HTR-8/SVneo (cell line): ENCODE measurements around the gene RIPK4.
"Not testable (repeated sequence)": the region's sequence is repeated elsewhere in the genome, so short reads cannot be mapped to it uniquely, and the experiment has no call there.

Experiments used
- DNase-seq: peaks from one replicate; pipeline ENCODE4 v3.0.0; 2011; ENCODE audit warnings: low spot score, mixed read lengths; ENCODE audit not compliant: insufficient read length
- FAIRE-seq: peaks from 2 replicates; lab custom pipeline; 2011; peaks lifted over from hg19 to GRCh38; lab: Jason Lieb, UNC

The RIPK4 gene

GRCh38 chr21:41796476-41797080, 29.7 kb upstream of the RIPK4 start:
- no peak for DNase-seq
- FAIRE-seq, result no peak

GRCh38 chr21:41795726-41796125, 28.9 kb upstream of the RIPK4 start:
- DNase-seq (no peak), FAIRE-seq (no peak)

- no peak for FAIRE-seq
Measured at GRCh38 chr21:41794600-41794999, 27.7 kb upstream of the RIPK4 start.

GRCh38 chr21:41792711-41793110, 25.9 kb upstream of the RIPK4 start:
- no peak for DNase-seq
- no peak for FAIRE-seq

More at GRCh38 chr21:41794600-41794999, 27.7 kb upstream of the RIPK4 start:
- no peak for DNase-seq

DNA sequence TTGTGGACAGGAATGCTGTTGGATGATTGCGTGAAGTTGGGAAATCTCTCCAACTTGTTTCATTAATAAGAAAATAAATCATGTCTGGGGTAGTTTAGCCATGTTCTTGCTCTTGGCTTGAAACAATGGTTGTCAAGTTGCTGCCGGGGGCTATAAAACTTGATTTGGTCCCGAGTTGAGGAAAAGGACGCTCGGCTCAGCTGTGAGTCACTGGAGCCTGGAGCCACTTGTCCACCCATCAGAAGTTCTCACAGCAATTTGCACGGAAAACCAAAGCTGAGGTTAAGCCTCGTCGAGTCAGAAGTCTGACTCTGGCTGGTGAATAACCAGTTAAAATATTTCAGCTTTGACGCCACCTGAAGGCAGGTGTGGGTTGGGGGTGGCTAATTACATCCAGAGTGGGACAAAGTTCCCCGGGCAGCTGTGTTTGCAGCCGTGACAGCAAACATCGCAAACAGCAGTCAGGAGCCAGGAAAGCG, 19.7 kb upstream of the RIPK4 start:
- DNase-seq (peak; percentile 86), FAIRE-seq (peak; percentile 59)

GRCh38 chr21:41785262-41785661, 18.4 kb upstream of the RIPK4 start:
- not testable (repeated sequence) for DNase-seq, FAIRE-seq

GRCh38 chr21:41784456-41785102, 17.7 kb upstream of the RIPK4 start:
- FAIRE-seq, result no peak
- DNase-seq, result no peak

DNA sequence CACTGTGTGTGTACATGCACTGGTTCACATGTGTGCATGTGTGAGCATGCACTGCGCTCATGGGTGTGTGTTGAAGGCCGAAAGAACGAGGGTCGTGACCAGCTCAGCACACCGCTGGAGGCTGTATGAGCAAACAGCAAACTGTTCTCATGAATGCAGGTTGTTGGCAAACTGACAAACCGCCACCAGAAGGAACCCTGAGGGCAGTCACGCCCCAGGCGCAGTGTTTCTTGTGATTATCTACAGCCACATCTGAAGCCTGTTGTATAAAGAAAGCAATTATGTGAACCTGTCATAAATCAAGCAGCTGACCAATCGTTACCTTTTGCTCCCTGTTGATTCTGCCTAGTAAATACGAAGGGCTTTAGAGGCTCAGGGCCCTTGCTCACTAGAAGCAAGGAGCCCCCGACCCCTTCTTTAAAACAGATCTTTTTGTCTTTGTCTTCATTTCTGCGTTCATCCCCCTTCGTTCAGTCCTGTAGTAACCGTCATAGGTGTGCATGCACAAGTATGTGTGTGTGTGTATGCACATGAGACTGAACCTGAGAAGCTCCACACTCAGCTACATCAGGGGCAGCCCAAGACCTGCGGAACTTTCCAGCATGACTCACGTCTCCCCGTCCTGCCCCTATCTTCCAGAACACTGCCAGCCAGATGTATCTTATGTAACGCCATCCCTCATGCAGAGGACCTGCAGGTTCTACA, 16.8 kb upstream of the RIPK4 start:
- DNase-seq (peak; percentile 53), FAIRE-seq (peak; percentile 68)

DNA sequence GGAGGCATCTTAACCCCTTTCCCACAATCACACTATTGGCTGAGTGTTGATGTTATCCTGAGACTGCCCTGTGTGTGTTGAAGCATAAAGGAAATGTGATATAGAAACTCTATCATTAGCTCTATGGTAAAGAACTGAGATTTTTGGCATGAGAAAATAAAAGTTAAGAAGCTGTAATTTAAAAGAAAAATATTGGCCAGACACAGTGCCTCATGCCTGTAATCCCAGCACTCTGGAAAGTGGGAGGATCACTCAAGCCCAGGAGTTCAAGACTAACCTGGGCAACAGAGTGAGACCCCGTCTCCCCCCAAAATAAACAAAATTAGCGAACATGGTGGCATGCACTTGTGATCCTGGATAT, 14.2 kb upstream of the RIPK4 start:
- DNase-seq, result no peak
- FAIRE-seq, result no peak

- no peak for FAIRE-seq
Measured at GRCh38 chr21:41780337-41781049, 13.6 kb upstream of the RIPK4 start.

GRCh38 chr21:41779659-41780058, 12.8 kb upstream of the RIPK4 start:
- DNase-seq (no peak), FAIRE-seq (no peak)

More at GRCh38 chr21:41780337-41781049, 13.6 kb upstream of the RIPK4 start:
- no peak for DNase-seq

DNA sequence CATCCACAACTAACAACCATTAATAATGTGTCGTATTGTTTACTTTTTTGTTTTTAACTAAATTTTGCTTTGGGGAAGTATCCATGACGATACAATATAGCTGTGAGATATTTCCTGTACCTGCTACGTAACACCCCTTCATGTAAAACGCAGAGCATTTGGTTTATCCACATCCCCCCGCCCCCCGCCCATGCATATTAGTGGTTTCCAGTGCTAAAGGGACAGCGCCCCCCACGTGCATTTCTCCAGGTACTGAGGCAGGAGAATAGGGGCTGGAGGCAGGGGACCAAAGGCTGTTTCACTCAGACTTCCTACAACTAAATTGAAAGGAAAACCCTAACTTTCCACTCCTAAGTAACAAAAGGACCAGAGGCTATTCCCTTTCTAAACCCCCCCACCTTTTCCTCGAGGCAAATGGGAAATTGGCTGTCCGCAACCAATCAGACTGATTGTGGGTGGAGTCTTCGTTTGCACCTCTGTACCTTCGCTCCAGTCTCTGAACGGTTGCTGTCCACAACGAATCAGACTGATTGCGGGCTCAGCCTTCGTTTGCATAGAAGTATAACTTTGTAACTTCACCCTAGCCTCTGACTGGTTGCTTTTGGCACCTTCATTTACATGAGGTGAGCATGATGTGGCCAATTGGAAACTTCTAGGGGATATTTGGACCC, 12.2 kb upstream of the RIPK4 start:
- FAIRE-seq (no peak), DNase-seq (no peak)

GRCh38 chr21:41777951-41778815, 11.3 kb upstream of the RIPK4 start:
- FAIRE-seq, result no peak
- peak; percentile 71 for DNase-seq

- FAIRE-seq, result no peak
Measured at GRCh38 chr21:41776778-41777177, 9.9 kb upstream of the RIPK4 start.

DNA sequence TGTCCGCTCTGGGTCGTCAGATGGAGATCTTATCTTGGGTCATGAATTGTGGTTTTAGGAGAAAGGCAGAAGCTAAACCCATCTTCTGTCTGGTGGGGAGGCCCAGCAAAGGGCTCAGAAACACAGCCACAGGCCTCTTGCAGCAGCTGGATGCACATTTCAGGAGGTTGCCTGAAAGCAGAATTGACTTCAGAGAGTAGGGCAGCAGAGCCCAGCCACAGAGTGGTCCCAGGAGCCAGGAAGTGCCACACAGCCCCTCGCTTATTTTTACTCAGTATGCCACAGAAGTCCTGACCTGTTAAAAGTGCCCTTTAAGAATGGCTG, 8.3 kb upstream of the RIPK4 start:
- DNase-seq (no peak), FAIRE-seq (no peak)

More at GRCh38 chr21:41776778-41777177, 9.9 kb upstream of the RIPK4 start:
- DNase-seq, result no peak

DNA sequence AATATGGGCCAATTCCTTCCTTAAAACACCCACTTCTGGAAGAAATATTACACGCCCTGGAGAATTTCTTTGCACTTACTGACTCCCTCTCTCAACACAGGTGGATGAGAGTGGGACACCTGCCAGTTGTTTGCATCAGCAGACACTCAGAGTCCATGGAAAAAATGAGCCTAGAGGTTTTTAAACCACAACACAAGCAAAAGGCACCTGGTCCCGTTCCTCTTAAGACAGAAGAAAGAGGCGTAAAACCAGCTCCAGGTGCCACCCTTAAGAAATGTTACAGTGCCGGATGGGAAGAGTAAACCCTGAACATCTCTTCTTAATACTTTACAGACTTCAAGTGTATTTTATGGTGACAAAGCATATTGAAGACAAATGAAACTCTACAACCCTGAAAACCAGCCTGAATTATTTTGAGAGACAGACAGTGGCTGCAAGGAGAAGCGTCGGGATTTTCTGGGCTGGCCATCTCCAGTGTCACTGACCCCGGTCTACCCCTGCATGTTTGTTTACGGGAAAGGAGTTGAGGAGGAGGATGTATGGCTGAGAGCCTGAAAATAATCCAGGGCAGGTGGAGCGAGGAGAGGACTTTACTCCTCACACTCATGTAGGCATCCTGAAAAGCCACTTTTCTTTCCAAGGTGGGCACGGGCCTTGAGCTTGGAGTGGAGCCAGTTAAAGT, 7.8 kb upstream of the RIPK4 start:
- DNase-seq, result no peak
- FAIRE-seq, result no peak

- DNase-seq (no peak), FAIRE-seq (no peak)
Measured at GRCh38 chr21:41772351-41773080, 5.7 kb upstream of the RIPK4 start.

DNA sequence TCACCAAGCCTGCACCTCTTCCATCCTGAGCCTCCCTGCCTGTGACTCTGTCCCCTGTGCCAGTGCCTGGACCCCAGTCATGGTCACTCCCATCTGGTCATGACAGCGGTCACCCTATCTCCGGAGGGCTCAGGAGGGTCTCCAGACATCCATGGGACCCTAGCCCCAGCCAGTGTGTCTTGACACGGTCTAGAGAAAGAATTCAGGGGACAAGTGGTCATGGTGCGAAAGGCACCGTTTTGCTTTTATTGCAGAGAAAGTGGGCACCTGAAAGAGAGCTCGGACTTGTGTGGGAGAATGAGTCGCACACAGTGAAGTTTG, 4.7 kb upstream of the RIPK4 start:
- no peak for DNase-seq

More for the DNA sequence above, 4.7 kb upstream of the RIPK4 start:
- FAIRE-seq, result no peak
